Measurements from ENCODE around the gene FOXE3.

Gene FOXE3

DNA sequence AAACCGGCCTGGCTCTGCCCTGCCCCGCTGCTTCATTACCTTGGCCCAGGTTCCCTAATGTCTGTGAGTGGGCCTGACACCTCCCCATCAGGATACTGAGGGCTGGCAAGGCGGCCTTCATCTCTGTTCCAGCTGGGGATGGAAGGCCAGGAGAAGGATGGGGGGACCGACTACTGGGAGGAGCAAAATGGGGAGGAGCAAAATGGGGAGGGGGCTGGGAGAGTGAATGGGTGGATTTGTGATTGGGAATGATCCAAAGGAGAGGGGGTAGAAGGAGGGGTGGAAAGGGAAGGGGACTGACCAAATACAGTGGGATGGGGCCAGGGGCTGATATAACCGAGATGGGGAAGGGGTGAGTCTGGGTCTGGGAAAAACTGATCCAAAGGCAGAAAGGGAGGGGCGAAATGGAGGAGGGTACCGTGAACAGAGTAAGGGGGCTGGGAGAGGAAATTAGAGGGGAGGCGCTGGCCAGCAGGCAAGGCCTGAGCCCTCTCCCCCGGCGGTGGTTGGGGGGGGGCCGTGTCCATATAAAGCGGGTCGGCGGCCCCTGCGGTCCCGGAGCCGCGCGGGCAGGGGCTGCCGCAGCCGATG, at the start of gene FOXE3:
TSS of gene FOXE3 (plus strand) at position 558 of the 591 bp plus-strand sequence. CDS start at position 589, 31 bp downstream.
- no peak for DNase-seq (ENCODE audit: low spot score)

GRCh38 chr1:47367651-47368050, 48.4 kb upstream of the FOXE3 start:
- no peak for DNase-seq (ENCODE audit: low spot score)

DNA sequence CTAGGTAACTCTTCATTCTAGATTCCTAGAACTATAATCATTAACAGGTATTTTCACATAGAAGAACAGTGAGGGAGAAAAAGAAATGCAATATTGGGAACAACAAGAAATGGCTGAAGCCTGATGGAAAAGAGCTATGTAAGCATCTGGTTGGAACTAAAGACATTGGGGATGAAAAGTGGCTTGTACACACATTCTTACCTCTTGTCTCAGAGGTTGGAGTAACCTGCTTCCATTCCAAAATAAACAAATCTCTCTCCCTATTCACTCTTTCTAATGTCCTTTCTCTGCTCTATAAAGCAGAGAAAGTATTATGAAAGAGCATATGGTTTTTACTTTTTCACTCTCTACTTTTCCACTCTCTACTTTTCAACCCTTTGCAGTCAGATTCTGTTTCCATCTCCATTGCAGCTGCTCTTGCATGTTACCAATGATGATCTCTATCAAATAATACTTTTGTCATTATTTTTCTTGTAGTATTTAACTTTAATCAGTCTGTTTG, 45.0 kb upstream of the FOXE3 start:
- DNase-seq (ENCODE audit: low spot score): no peak

- no peak for DNase-seq (ENCODE audit: low spot score)
These were observed 41.6 kb upstream of the FOXE3 start for GRCh38 chr1:47374501-47374900.

DNA sequence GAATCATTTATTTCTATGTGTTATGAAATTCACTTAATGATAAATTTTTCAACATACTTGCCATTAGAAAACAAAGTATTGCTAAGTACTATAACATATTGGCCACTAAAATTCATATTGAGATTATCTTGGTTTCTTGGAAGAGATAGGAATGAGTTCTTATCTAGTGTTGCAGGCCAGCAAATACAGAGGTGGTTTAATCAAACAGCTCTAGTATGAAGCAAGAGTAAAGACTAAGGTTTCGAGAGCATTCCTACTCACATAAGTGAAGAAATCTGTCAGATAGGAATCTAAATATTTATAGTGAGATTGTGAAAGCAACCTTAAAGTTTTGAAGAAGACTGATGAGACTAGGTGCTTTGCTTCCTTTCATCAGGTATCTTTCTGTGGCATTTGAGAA, 37.9 kb upstream of the FOXE3 start:
- no peak for DNase-seq (ENCODE audit: low spot score)

DNA sequence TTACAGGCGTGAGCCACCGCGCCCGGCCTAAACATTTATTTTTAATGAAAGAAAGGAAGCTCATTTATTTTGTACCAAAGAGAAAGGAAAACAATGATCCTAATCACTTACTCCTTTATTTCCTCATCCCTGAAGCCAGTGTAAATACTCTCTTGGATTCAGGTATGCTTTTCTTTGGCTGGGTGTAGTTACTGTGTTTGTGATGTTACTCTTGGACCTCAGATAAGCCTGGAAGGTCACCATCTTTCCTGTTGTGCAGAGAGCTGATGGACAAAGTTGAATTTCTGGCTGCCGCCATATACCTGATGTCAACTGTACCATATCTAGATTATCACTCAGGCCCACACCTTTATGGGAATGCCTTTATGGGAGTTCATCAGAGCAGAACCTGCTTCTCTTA, 35.4 kb upstream of the FOXE3 start:
- DNase-seq (ENCODE audit: low spot score): no peak

GRCh38 chr1:47382399-47382983, 33.6 kb upstream of the FOXE3 start:
- no peak for DNase-seq (ENCODE audit: low spot score)

DNA sequence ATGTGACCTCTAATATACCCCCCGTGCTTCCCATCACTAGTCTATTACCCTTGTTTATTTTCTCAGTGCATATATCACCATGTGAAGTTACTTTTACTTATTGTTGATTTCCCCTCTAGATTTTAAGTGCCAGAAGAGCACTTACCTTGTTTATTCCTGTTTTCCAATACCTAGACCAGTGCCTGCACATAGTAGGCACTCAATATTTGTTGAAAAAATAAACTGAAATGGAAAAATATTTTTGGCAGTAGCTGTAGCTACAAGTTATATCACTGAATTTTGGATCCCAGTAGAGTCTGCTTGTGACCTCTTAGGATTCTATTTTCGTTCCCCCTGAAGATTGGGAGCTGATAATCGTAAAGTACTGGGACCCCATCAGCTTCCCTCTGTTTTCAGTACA, 32.0 kb upstream of the FOXE3 start:
- DNase-seq (ENCODE audit: low spot score): no peak

DNA sequence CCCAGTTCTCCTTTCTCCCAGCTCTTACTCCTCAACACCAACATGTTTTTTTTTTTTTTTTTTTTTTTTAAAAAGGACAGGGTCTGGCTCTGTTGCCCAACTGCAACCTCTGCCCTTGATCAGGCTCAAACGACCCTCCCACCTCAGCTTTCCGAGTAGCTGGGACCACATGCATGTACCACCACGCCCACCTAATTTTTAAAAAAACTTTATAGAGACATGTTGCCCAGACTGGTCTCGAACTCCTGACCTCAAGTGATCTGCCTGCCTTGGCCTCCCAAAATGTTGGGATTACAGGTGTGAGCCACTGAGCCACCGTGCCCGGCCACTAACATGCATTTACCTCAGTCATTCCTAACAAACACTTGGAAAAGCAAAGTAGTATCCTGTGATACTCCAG, 31.1 kb upstream of the FOXE3 start:
- no peak for DNase-seq (ENCODE audit: low spot score)

DNA sequence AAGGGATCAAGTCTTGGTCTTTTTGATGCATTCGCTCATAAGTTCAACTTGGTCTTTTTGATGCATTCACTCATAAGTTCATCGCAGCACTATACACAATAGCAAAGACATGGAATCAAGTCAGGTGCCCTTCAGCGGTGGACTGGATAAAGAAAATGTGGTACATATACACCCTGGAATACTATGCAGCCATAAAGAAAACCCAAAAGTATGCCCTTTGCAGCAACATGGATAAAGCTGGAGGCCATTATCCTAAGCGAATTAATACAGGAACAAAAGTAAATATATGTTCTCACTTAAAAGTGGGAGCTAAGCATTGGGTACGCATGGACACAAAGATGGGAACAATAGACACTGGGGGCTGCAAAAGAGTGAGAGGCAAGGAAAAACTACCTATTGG, 29.8 kb upstream of the FOXE3 start:
- DNase-seq (ENCODE audit: low spot score): no peak

DNA sequence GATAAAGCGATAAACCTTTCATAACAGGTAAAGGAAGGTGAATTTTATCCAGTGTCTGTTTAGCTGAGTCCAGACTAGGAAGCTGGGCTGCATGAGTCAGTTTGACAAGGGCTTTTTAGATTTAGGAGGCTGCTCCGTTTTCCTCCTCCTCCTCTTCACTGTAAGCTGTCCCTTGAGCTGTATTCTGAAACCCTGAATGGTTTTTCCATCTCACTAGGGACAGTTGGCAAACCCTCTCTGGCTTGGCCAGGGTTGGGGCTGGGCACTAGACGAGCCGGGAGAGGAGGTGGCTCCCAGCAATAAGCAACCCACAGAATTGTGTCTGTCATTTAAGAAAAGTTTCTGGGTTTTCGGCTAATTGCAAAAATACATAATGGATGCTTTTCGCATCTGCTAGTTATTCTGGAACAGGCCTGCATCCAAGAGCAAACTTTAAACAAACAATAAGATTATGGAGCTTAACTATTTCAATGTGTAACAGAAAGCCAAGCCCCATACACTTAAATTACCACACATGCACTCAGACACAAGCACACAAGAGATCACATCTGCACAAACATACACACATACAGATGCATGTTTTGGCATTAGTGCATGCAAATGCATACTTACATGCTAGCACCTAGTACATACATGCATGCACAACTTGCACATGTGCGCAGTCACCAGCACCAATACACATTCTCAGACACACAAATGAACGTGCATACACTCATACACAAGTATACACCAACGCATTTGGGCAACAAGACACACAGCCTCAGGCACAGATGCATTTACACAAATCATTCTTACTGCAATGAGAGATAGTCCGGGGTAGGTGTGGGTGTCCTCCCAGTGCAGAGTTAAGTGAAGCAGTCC, 27.8 kb upstream of the FOXE3 start:
- no peak for DNase-seq (ENCODE audit: low spot score)

- DNase-seq (ENCODE audit: low spot score): peak; percentile 89
These were observed 27.2 kb upstream of the FOXE3 start for GRCh38 chr1:47388891-47389238.

DNA sequence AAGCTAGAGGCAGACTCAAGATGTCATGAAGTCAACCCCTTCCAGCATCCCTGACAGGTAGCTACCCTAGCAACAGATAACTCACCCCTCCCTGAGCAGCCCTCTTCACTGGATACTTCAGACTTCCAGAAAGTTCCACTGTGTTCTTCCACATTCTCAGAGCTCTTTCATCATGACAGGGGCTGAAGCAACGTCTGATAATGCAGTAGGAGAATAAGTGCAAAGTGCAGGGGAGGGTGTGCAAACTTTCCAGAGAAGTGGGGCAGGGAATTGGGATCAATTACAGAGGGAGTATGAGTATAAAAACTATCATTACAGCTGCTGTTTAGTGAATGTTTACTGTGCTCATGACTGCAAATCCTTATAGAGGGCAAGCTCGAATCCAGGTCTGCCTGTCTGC, 26.4 kb upstream of the FOXE3 start:
- no peak for DNase-seq (ENCODE audit: low spot score)

DNA sequence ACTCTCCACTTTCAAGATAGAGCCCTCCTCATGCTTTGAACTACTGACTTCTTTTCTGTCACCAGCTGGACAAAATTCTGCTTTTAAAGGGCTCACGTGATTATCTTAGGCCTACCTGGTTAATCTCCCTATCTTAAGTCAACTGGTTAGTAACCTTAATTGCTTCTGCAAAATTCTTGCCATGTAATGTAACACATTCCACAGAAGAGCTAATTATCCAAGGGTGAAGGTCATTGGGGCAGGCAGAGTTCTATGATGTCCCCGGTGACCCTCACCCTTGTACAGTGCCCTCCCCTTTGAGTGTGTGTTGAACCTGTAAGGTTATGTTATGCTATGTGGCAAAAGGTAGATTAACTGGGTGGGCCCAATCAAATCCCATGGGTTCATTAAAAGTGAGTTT, 25.2 kb upstream of the FOXE3 start:
- DNase-seq (ENCODE audit: low spot score): no peak

GRCh38 chr1:47393141-47393540, 22.9 kb upstream of the FOXE3 start:
- no peak for DNase-seq (ENCODE audit: low spot score)

DNA sequence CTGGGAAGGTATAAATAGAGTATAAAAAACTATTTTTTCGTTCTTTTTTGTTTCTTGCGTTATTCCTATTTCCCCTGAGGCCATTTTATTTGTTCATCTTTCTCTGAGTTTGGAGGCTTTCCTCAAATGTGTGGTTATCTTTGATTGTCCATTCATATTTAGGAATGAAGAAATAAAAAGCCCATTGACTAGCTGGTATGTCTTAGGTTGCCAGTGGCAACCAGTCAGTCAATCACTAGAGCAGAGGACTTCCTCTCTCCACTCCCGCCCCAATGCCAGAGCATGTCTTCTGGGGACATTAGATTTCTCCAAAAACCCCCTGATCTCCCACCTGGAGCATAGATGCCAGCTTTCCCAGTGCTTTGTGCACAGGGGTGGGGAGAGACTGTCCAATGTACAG, 20.7 kb upstream of the FOXE3 start:
- no peak for DNase-seq (ENCODE audit: low spot score)

DNA sequence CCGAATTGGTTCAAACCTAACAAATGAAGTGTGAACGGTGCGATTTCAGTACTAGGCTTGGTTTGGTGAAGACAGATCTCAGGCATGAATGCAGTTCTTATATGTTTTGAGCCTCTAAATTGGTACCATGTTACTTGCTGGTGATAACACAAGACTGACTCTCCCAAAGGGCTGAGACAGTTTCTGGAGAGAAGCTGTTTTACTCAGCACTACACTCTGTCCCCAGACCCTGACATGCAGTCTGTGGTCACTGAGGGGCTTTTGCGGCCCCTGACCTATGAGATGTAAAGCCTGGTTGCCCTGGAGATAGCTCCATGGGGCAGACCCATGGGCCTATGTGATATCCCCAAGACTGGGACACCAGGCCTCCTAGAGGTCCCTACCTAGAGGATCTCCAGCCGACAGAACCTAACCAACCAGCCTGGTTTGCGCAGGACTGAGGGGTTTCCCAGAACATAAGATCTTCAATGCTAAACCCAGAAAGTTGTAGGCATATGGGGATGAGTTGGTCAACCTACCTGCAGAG, 19.4 kb upstream of the FOXE3 start:
- no peak for DNase-seq (ENCODE audit: low spot score)

DNA sequence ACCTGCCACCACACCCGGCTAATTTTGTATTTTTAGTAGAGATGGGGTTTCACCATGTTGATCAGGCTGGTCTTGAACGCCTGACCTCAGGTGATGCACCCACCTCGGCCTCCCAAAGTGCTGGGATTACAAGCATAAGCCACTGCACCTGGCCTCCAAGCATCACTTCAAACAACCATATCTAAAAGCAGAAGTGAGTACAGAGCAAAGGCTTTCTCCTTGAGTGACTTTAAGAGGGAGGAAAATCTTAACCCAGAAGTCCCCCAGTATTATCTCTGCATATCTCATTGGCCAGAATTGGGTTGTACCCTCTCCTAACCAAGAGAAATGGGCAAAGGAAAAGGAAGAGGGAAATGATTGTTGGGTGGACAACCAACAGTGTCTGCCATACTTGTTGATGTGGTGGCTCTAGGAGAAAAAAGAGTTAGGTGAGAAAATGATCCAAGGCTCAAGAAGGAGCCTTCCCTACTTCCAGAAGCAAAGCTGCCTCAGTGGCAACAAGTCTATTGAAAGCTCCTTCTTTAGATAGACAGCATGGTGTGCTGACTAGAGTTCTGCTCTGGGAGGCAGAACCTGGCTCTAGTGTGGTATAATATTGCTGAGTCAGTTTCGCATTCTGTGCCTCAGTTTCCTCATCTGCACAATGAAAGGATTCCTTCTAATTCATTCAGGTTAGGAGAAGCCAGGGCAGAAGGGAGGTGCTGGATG, 16.8 kb upstream of the FOXE3 start:
- DNase-seq (ENCODE audit: low spot score): no peak

GRCh38 chr1:47399846-47400155, 16.3 kb upstream of the FOXE3 start:
- no peak for DNase-seq (ENCODE audit: low spot score)

GRCh38 chr1:47401761-47402160, 14.3 kb upstream of the FOXE3 start:
- DNase-seq (ENCODE audit: low spot score): no peak

- DNase-seq (ENCODE audit: low spot score): no peak
These were observed 13.5 kb upstream of the FOXE3 start for GRCh38 chr1:47402591-47402990.

GRCh38 chr1:47403321-47403910, 12.7 kb upstream of the FOXE3 start:
- DNase-seq (ENCODE audit: low spot score): no peak

Data from AG20443 (cell line).